Large intestine (tissue), 3 donors: ENCODE data around the gene LRP3. TPM values are rescaled to one million over a fixed set of nuclear protein-coding genes. Genes with fewer than 3 reads are reported as not detected.
A peak's percentile ranks its signal among the peaks of the same experiment; 100 is the strongest.

Experiments used
- DNase-seq, 2 donors: peaks; one replicate each; pipeline versions ENCODE4 v3.0.0 to v3.0.0-alpha.2; 2013
- H3K27ac ChIP-seq: one replicate; pipeline ENCODE4 v1.5.1; 2013; ENCODE audit warnings: low read length
- H3K27me3 ChIP-seq: 2 replicates; pipeline ENCODE4 v1.6.1; 2013; ENCODE audit warnings: low read length; ENCODE audit not compliant: control insufficient read depth, insufficient read depth
- H3K36me3 ChIP-seq: 2 replicates; pipeline ENCODE4 v1.6.1; 2013; ENCODE audit warnings: low read length; ENCODE audit not compliant: control insufficient read depth, insufficient read depth
- H3K4me1 ChIP-seq: one replicate; pipeline ENCODE4 v1.6.1; 2013; ENCODE audit warnings: low read length; ENCODE audit not compliant: control insufficient read depth, insufficient read depth
- H3K4me3 ChIP-seq: one replicate; pipeline ENCODE4 v1.5.1; 2013; ENCODE audit warnings: low read length
- H3K9me3 ChIP-seq: one replicate; pipeline ENCODE4 v1.6.1; 2013; ENCODE audit warnings: mild to moderate bottlenecking, low read depth, low read length, moderate library complexity; ENCODE audit not compliant: control insufficient read depth
- WGBS: methylation state at CpG from one replicate; pipeline ENCODE4 v1.1.5; 2013; ENCODE audit warnings: low lambda C conversion rate; ENCODE audit not compliant: insufficient coverage; 5-methylcytosine and 5-hydroxymethylcytosine counted together
- polyA plus RNA-seq: library from polyadenylated mRNA; unstranded; fragments of 120-200 nt; gene quantifications from one replicate; pipeline ENCODE4 v1.2.1, GENCODE V29; 2013

LRP3 gene
- polyA plus RNA-seq, 1 donor: 37.8 TPM

DNA sequence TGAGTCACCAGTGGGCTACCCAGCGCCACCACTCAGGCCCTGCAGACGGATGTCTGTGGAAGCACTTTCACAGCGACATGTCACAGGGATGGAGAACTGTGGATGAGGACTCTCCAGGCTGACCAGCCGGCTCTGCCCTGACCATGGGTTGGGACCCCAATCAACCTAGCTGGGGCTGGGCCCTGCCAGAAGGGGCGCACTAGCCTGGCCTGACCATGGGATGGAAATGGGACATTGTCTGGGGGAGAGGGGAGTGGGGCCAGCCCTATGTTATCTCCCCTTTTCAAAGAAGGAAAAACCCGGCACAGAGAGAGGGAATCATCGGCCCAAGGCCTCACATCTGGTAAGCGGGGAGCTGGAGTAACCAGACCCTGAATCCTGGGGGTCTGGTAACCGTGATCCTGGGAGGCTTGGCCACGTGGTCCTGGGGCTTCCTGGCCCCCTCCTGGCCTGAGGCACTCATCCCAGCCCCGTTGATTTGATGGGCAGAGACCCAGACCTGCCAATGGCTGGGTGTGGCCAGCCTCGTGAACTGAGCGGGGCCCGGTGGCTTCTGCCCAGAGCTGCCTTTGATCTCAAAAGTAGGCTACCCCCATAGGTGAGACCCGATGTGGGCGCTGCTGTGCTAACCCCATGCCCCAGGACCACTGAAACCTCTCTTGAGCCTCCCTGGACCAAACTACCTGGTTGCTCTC, 42.7 kb downstream of the LRP3 start:
- no peaks in the 10 kb centered on the region for H3K36me3 ChIP-seq
- H3K27me3 ChIP-seq: no peaks in the 10 kb centered on the region
- H3K27ac ChIP-seq: no peak overlapping the region
- H3K4me3 ChIP-seq: no peak overlapping the region
- no CpG with 5 or more reads among the region's 16 CpGs for WGBS
- DNase-seq: no peak
- peaks cover 4% of the 10 kb centered on the region for H3K9me3 ChIP-seq
- H3K4me1 ChIP-seq: peaks cover 36% of the 10 kb centered on the region

DNA sequence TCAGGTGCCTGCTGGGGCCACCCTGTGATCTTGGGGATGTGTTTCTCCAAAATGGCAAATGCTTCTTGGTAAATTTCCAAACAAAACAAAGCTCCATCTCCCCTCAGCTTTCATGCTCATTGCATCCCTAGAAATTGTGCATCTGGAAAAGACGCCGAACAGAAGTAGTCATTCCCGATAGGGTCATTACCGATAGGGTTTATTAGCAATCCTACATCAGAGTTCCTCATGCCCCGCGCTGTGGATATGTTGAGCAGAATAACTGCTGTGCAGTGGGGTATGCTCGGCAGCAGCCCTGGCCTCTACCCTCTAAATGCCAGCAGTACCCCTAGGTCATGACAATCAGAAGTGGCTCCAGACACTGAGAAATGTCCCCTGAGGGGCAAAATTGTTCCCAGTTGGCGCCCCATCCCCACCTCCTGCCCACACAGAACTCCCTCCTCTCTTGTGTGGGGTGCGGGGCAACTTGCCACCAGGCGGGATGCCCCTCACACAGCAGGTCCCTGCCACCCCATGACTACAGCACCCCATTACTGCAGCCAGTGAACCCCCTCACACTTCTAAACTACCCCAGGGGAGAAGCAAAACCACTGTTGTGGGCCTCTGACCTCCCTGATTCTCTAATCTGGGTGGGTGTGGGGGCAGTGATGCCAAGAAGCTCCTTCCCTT, 44.5 kb downstream of the LRP3 start:
- peaks cover 33% of the 10 kb centered on the region for H3K4me1 ChIP-seq
- no peak for DNase-seq

DNA sequence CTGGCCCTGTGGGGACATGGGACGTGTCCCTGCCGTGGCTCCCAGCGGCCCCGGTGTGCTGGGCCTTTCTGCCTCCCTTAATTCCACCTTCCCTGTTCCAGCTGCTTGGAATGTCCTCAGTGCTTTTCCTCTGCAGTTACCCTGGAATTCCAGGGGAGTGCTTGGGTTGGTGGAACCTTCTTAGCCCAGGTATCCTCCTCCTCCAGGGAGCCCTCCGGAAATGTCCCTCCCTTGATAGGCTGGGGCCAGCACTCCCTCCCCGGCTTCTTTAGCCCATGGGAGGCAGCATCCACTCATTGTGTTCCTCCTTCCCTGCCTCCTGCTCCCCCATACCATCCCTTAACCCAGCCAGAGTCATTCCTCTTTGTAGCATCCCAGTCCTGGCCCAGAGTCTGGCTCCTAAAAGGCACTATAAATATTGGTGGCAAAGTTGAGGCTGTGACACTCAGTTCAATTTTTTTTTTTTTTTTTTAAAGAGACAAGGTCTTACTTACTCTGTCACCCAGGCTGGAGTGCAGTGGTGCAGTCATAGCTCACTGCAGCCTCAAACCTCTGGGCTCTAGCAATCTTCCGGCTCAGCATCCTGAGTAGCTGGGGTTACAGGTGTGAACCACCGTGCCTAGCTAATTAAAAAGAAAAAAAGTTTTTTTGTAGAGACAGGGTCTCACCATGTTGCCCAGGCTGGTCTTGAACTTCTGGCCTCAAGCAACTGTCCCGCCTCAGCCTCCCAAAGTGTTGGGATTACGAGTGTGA, 45.3 kb downstream of the LRP3 start:
- H3K36me3 ChIP-seq: no peaks in the 10 kb centered on the region
- H3K9me3 ChIP-seq: peaks cover 4% of the 10 kb centered on the region
- no peak overlapping the region for H3K4me3 ChIP-seq
- peaks cover 33% of the 10 kb centered on the region for H3K4me1 ChIP-seq
- no peak overlapping the region for H3K27ac ChIP-seq
- WGBS: no CpG with 5 or more reads among the region's 10 CpGs
- DNase-seq: no peak
- no peaks in the 10 kb centered on the region for H3K27me3 ChIP-seq

More for the DNA sequence above, 44.5 kb downstream of the LRP3 start:
- H3K4me3 ChIP-seq: no peak overlapping the region
- H3K27me3 ChIP-seq: no peaks in the 10 kb centered on the region
- WGBS: no CpG with 5 or more reads among the region's 10 CpGs
- peaks cover 4% of the 10 kb centered on the region for H3K9me3 ChIP-seq
- no peaks in the 10 kb centered on the region for H3K36me3 ChIP-seq
- no peak overlapping the region for H3K27ac ChIP-seq

DNA sequence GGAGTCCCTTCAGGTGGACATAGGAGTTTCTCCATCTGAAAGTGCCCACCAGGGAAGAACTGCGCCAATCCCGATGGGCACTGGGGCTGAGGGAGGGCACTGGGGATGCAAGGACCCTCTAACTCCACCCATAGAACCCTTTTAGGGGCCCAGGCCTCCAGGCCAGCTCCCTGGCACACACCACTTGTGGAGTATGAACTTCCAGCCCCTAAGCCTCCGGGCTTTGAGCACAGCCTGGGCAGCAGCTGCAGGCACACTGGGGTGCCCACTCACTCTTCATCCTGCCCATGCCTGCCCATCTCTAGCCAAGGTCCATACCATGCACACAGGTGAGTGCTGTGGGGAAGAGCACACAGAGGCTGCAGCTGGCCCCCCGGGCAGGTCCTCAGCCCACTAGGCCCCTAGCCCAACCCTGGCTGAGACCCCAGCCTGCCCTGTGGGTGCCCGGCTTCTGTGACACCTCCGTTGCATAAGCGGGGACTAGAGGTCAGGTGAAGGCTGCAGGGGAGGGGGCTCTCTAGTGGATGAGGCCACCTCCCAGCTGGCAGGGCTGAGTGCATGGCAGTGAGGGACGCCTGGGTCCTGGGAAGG, 46.1 kb downstream of the LRP3 start:
- Histone ChIP-seq H3K36me3 (no peaks in the 10 kb centered on the region), H3K4me3 (no peak overlapping the region), H3K27ac (peak overlapping the region; percentile 80), H3K4me1 (peaks cover 33% of the 10 kb centered on the region), H3K9me3 (peaks cover 4% of the 10 kb centered on the region), H3K27me3 (no peaks in the 10 kb centered on the region)
- DNase-seq: no peak
- WGBS: no CpG with 5 or more reads among the region's 8 CpGs

DNA sequence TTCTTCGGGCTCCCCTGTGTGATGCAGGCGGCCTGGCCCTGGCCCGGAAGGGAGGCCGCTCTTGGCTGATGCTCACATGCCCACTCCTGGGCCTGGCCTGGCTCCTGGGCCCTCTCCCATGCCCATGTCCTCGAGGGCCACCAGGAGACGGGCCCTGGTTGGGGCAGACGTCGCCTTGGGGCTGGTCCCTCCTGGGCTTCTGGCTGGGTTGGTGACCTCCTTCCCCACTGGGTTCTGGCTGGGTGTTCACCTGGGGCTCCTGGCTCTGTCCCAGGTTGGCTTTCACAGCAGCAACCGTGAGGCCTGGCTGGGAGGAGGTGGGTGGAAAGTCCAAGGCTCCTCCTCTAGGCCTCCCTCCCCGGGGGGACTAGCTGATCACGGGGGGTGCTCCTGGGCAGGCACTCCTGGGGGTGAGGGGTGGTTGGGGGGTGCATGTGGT, 47.0 kb downstream of the LRP3 start:
- DNase-seq: peak; percentile 82 to 94

DNA sequence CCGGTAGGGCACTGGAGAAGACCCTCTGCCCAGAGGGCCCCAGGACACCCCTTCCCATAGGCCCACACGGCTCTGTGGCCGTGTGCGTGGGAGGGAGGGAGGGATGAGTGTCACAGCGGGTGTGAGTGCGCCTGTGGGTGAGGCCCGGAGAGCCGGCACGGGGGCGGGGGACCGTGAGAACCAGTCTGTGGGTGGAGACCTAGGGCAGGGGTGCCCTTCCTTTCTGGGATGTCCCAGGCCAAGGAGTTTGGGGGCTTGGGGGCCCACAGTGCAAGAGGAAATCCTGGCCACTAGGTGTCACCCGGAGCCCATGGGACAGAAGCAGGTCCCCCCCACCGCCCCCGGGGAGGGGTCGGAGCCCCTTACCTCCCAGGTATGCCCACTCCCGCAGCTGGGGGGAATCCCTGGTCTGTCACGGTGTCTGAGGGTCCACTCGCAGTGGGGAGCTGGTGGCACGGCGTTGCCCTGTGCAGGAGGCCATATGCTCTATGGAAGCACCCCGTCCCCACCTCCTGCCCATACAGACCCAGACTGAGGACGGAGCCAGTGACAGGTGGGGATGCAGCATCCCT, 47.5 kb downstream of the LRP3 start:
- H3K27me3 ChIP-seq: no peaks in the 10 kb centered on the region
- H3K4me1 ChIP-seq: peaks cover 29% of the 10 kb centered on the region
- no peak for DNase-seq
- no peaks in the 10 kb centered on the region for H3K36me3 ChIP-seq
- peak overlapping the region; percentile 19 for H3K4me3 ChIP-seq
- peak overlapping the region; percentile 80 for H3K27ac ChIP-seq
- no CpG with 5 or more reads among the region's 22 CpGs for WGBS
- H3K9me3 ChIP-seq: peaks cover 9% of the 10 kb centered on the region

More for the DNA sequence above, 47.0 kb downstream of the LRP3 start:
- Histone ChIP-seq H3K4me1 (peaks cover 29% of the 10 kb centered on the region), H3K36me3 (no peaks in the 10 kb centered on the region), H3K27ac (peak overlapping the region; percentile 80), H3K4me3 (peak overlapping the region; percentile 19), H3K9me3 (peaks cover 6% of the 10 kb centered on the region), H3K27me3 (no peaks in the 10 kb centered on the region)
- no CpG with 5 or more reads among the region's 11 CpGs for WGBS

DNA sequence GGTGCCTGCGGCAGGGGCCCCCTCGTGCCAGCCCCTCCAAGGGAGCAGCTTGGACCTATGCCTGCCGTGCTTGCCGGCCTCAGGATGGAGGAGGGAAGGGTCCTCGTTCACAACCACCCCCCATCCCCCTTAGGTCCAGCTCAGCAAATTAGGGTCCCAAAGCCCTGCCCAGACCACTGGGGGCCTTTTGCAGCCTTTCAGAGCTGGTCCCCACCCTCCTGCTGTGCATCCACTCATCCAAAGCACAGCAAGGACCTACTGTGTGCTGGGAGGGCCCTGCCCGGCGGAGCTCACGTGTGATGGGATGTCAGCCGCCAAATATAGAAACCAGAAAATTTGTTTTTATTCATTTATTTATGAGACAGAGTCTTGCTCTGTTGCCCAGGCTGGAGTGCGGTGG, 48.0 kb downstream of the LRP3 start:
- H3K27ac ChIP-seq: no peak overlapping the region
- H3K27me3 ChIP-seq: no peaks in the 10 kb centered on the region
- H3K36me3 ChIP-seq: no peaks in the 10 kb centered on the region
- peaks cover 24% of the 10 kb centered on the region for H3K4me1 ChIP-seq
- DNase-seq: no peak
- no CpG with 5 or more reads among the region's 10 CpGs for WGBS
- H3K4me3 ChIP-seq: no peak overlapping the region
- peaks cover 9% of the 10 kb centered on the region for H3K9me3 ChIP-seq

DNA sequence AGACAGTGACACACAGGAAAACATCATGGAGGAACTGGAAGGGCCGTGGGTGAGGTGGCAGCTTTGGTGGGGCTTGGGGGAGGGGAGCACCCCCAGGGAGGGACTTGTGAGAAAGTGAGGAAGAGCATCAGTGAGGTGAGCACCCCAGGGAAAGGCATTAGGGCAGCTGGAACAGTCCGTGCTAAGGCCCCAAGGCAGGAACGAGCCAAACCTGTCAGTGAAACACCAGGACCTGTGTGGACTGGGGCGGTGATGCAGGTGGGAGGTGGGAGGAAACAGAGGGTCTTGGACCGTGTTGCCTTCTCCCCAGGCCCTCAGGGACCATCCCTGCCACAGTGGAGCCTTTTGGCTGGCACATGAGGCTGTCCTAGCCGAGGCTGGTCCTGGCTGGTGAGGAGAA, 48.8 kb downstream of the LRP3 start:
- Histone ChIP-seq H3K4me3 (no peak overlapping the region), H3K4me1 (peaks cover 24% of the 10 kb centered on the region), H3K27ac (no peak overlapping the region), H3K9me3 (peaks cover 9% of the 10 kb centered on the region), H3K27me3 (no peaks in the 10 kb centered on the region), H3K36me3 (no peaks in the 10 kb centered on the region)
- no peak for DNase-seq
- no CpG with 5 or more reads among the region's 6 CpGs for WGBS

DNA sequence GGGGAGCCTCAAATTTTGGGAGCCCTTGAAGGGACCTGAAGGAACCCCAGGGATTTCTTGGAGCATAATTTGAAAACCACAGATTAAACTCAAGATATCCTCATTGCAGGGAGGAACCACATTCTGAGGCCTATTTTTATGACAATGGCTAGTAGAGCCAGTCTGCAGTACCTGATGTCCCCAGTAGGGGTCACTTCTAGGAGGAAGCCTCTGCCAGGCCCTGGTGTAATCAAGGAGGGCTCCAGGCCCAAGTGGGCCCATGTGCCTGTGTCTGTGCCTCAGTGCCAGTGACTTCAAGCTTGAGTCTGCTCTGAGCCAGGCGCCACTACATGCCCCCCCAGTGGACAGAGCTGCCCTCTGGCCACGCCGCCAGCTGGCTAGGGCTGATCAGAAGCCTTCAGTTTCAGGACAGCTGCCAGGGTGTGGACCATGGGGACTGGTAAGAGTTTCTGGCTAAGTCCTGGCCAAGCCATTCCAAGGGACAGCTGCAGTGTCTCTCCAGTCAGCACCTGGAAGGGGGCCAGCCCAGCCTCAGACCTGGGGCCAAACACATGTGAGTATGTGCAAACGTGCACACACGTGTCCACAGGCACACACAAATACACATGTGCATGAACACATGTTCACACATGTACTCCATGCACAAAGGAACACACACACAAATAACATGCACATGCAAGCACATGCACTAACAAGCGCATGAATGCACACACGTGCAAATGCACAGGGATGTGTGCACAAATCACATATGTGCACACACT, 52.0 kb downstream of the LRP3 start:
- no peak for DNase-seq
- Histone ChIP-seq H3K4me1 (peaks cover 23% of the 10 kb centered on the region), H3K27ac (no peak overlapping the region), H3K36me3 (no peaks in the 10 kb centered on the region), H3K4me3 (no peak overlapping the region), H3K9me3 (peaks cover 13% of the 10 kb centered on the region), H3K27me3 (no peaks in the 10 kb centered on the region)
- WGBS: no CpG with 5 or more reads among the region's 7 CpGs
